Measurements from ENCODE around the gene EEFSEC.

Gene EEFSEC

DNA sequence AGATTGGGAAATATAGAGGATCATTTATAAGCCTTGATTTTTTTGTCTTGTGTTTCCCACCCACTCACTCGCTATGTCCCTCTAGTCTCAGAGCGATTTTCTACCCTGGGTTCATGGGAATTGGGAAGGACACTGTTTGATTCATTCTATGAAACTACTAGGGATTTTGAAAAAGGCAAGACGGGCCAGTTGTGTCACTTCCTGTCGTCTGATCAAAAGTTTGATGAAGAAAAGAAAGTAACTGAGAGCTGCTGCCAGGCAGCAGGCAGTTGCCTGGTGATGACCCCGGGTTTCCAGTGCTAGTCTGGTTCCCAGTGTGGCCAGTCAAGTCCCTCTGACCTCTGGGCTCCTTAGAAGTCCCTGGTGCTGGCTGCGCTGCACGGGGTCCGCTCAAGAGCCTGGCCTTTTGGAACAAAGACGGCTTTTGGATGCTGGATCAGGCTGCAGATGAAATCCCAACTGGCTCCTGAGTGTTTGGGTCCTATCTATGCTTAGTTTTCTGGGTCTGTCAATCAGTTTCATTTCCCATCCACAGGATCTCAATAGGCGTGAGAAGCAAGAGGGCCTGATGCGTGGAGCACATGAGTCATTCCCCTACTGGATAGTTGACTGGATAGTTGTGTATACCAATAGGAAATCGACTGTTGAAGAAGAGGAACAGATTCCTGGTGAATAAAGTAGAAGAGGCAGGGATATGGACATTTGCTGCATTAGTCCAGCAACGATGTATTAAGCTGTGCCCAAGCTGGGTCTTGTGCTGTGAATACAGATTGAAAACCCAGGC is 89.7 kb downstream of the EEFSEC start:
- DNase-seq (ENCODE audit: low spot score), result no peak

DNA sequence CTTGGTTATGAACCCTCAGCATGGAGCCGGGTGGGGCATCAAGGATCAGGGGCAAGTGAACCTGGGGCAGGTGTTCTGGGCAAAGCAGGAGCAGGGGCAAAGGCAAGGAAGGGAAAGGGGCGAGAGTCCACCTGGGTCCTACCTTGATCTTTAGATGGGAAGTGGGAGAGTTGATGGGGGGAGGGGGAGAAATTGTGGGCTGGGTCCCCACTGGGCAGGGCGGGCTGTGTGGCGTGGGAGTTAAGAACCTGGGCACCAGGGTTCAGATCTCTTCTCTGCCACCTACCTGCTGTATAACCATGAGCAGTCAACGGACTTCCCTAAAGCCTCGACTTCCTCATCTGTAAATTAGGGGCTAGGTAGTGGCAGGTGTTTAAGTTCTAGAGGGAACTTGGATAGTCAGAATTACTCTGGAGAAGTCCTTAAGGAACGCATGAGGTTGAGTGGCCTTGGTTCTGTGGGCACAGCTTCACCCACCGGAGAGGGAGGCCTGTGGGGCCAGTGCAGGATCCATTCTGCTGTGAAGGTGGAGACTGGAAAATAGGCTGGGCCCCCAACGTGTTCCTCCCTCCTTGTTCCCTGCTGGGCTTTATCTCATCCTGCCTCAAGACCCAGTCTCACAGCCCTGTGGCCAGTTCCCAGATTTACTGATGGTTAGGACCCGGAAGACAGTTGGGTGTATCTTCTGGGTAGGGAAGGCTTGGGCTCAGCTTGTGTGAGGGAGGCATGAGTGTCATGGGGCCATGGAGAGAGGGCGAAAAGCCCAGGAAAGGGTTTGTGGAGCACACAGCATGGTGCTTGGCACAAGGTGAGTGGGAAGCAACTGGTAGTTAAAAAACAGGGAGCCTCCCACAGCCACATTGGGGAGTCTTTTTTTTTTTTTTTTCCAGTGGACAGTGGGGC is 90.6 kb downstream of the EEFSEC start:
- no peak for DNase-seq (ENCODE audit: low spot score)

DNA sequence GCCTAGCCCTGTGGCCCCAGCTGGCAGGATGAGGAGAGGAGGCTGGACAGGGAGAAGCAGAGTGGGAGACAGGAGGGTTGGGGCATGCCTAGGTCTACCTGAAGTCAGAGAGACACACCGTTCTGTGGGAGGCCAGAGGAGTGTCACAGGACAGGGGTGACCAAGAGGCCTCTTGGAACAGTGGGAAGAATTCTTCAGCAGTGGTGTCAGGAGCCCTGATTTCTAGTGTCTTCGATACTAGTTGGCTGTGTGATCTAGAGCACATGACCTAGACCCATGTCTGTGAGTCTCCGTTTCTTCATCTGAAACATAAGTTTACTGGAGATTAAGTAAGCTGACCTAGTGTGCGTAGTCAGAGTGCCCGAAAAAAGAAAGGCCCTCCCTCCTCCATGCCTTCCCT is 92.2 kb downstream of the EEFSEC start:
- no peak for DNase-seq (ENCODE audit: low spot score)

DNA sequence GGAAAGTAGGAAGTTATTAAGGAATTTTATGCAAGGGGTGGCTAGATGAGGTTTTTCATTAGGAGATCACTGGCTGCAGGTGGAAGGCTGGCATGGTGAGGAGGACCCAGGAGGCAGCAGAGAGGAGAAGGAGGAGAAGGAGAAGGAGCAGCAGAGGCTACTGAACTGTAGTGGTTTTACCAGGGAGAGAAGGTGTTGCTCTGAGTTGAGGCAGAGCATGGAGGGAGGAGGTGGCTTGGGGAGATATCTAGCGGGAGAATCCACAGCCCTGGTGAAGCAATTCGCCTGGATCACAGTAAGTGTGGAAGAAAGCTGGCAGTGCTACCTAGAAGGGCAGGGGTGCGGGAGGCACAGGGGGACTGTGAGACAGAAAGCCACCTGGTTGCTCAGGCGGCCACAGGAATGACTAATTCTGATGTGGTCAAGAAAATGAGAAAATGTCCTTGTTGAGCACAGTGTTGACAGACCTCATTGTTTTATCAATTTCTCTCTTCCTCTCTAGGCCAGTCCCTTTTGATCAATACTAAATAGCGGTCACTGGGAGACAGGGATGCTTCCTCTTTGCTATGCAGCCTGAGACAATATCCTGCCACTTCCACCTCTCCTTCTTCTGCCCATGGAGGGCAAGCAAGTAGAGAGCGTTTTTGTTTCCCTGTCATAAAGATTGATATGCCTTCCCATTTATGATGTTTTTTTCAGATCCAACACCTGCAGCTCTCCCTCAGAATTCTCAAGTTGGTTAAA is 94.6 kb downstream of the EEFSEC start:
- no peak for DNase-seq (ENCODE audit: low spot score)

DNA sequence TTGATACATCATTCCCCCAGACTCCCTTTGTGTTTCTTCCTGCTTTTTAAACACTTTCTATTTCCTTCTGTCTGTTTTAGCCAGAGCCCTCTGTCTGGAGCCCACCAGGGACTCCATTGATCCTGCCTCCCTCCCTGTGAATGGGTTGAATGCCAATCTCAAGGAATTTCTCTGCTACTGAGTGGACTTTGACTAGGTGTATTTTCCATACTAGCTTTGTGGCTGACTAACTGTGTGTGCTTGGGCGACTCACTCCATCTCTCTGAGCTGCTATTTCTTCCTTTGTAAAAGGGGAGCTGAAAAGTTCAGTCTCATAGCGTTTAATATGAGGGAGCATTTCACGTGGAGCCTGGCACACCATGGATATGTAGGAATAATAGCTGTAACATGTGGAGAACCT is 98.8 kb downstream of the EEFSEC start:
- DNase-seq (ENCODE audit: low spot score), result no peak

DNA sequence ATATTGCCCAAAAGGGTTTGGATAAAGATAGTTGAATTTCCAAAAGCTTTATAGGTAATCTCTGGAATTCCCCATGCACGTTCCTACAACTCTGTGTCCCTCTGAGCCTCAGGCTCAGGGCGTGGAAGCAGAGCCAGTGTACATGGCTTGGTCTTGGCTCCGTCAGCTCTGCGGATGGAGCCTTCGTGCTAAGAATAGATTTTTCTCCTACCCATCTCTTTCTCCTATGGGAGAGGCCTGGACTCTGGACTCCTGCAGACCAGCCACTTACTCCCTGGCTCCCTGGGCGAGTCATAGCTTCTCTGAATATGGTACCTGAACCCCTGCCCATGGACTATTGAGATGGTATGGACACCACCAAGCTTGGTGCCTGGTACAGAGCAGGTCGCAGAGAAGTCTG is 99.9 kb downstream of the EEFSEC start:
- DNase-seq (ENCODE audit: low spot score), result no peak

DNA sequence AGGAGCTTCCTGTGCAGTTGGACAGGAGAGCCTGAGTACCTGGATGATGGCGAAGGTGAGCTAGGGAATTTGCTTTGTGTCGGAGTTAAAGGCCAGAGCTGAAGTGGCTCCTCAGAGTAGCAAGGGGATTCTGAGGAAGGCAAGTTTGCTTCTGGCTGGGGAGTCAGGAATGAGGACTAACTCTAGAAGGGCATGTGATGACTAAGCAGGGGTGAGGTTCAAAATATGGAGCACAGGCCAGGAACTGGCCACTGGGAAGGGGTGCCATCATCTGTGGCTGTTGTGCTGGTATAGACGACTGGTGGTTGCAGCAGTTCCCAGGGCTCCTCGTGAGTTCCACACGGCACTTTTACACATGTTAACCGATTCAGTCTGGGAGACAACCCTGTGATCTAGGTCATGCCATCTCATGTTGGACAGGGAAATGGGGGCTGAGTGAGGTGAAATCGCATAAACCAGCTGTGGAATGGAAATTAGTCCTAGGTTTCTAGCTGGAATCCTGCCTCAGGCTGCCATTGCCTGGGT is 100.8 kb downstream of the EEFSEC start:
- DNase-seq (ENCODE audit: low spot score), result no peak

DNA sequence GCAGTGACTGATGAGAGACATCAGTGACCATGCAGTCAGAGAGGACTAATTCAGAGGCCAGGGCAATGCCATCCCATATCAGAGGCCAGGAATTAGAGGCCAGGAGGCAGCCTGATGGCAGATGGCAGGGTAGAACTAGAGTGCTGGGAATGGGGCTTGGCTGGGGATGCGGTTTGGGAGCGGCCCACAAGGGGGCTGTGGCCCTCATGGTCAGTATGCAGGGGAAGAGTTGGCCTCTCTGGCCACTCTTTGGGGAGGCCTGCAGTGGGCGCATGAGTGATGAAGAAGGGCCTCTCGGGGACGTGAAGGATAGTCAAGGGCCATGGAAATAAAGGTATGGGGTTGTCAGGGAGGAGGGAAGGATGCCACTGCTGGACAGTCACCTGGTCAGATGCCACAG is 101.7 kb downstream of the EEFSEC start:
- no peak for DNase-seq (ENCODE audit: low spot score)

DNA sequence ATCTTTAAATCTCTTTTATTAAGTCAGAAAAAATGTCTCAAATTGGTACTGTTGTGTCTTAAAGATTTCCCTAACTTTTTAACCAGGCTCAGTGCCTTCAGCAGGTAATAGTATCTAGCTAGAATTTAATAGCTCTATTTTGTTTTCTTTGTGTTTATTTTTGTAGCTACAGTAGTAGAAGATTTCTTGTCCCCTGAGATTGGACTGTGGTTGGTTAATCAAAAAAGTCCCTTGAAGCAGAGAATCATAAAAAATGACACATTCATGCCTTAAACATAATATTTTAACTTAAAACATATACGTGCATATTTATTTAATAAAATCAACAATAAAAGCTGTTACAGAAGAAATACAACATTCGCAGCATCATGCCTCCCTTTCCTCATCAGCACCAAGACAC is 102.8 kb downstream of the EEFSEC start:
- no peak for DNase-seq (ENCODE audit: low spot score)

DNA sequence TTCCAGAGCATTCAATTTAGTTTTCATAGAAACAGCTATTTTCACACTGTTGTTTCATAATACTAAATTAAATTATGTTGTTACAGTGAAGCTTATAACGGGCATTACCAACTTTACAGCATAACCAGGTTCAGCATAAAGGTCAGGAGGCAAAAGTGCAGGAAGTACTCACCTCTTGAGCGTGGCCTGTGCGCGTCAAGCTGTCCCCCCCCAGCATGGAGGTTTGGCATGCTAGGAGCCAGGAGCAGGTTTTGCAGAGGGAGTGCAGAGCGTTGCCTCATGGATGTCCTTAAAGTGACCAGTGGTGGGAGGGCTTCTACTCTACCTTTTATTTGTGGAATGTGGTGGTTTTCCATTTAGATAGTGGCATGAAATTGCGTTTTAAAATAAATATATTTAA is 104.4 kb downstream of the EEFSEC start:
- no peak for DNase-seq (ENCODE audit: low spot score)

DNA sequence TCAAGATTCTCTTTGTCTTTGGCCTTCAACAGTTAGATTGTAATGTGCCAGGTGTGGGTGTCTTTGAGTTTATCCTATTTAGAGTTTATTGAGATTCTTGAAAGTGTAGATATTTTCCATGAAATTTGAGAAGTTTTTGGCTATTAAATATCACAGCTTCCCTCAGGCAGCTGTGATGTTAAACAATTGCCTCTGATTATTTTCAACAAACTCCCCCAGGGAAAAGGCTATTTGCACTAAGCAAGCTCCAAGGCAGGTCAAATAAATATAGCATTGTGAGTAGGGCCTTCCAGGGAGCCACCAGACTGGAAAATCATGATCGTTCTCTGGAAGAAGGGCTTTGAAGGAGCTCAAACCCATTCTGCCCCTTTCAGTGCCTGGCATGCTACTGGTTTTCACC is 107.0 kb downstream of the EEFSEC start:
- no peak for DNase-seq (ENCODE audit: low spot score)

DNA sequence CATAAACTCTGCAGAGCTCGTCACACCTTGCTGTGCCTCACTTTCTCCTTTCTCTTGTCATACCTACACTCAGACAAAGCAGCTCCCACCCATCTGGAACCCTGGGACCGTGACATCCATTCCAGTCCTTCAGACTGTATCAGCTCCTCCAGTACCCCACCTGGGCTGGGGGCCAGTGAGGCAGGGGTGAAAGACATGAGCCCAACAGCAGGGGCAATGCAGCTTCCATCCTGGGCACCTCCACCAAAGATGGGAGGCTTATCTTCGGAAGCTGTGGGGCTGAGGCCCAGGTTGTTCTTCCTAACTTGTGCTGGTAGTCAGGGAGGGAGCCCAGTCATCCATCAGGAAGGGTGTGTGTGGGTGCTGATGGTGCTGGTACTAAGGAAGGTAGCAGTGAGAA is 109.2 kb downstream of the EEFSEC start:
- DNase-seq (ENCODE audit: low spot score), result no peak

DNA sequence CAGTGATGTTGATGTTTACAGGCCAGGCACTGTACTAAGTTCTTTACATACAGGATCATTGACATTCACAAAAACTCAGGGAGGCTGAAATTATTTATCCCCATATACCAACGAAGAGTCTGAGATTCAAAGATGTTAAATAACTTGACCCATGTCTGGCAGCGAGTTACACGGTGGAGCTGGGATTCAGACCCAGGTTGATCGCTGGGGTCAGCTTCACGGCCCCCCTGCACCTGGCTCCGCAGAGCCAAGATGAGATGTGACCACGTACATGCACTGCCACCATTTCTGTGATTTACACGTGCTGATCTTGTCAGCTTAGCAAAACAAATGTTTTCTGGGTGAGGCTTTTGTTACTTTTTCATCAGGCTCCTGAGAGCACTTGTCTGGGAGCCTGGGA is 109.8 kb downstream of the EEFSEC start:
- DNase-seq (ENCODE audit: low spot score), result no peak

DNA sequence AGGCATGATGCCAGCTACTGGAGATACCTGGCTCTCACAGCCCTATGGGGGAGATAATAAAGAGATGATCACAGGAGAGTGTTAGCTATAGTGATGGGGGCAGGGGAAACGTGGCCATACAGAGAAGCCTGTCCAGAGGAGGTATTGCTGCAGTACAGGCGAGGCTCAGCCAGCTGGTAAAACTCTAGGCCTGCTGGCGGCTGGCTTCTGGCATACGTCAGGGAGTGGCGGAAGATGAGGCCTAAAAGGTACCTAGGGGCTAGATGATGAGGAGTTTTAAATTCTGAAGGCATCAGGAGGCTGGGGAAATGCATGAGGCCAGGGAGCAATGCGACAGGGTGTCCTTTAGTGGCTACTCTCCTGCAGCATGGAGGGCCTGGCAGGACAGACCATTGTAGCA is 110.7 kb downstream of the EEFSEC start:
- DNase-seq (ENCODE audit: low spot score), result no peak

DNA sequence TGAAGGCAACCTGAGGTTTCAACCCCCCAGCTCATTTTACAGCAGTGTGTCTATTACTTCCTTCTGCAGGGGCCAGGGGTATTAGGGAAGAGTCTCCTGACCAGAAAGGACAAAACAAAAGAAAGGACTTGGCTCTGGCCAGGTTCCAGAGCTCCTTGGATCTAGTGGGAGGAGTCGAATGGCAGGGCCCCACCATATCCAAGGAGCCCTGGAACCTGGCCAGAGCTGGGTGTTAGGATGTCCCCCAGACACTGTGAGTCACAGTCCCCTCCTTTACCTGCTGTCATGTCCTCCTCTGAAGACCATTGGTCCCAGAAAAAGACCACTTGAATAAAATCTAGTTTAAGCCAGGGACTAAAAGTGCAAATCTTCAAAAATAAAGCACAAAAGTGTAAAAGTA is 113.2 kb downstream of the EEFSEC start:
- no peak for DNase-seq (ENCODE audit: low spot score)

DNA sequence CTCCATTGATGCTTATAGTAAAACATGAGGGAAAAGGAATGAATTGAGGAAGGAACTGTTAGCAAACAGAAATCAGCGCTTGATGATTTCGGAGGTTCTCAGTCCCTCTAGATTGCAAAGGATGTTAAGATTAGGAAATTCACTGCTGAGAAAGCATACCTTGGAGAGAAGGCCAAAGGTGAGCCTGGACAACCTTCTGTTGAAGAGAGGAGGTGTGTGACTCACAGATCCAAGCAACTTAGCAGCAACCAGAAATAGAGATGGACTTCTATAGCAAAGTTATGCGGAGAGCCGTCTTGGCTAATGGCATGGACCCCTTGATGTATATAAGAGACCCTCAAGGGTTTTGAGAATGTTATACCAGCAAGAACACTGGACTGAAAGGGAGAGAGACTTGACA is 114.3 kb downstream of the EEFSEC start:
- DNase-seq (ENCODE audit: low spot score), result no peak

DNA sequence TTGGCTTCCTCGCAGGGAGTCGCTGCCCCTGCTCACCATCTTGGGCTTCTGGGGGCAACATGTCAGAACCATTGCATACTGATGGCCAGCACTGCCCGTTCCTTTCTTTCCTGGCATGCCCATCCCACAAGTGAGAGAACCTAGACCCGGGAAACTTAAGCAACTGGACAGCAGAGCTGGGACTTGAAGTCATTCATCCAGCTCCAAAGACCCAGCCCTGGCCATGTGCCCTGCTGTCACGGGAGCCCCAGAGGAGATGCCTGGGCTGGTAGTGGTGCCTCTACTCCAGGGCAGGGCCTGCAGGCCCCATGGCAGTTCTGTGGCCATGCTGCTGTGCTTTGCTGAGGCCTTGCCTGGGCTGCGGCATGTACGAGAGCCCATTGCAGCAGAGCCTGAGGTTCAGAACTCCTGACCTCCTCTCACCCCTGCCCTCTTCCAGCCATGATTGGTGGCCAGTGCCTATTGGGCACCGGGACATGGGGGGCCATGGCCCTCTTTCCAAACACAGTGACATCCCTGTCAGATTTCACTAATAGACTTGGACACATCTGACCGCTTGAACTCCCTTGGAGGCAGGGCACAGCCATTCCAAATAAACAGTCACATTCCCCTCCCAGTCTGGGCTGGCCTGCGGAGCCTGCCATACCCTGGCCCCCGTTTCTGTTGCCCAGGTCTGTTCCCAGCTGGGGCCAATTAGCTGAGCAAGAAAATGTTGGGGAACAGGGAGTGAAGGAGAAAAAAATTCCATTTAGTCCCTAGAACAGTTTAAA is 115.9 kb downstream of the EEFSEC start:
- no peak for DNase-seq (ENCODE audit: low spot score)

DNA sequence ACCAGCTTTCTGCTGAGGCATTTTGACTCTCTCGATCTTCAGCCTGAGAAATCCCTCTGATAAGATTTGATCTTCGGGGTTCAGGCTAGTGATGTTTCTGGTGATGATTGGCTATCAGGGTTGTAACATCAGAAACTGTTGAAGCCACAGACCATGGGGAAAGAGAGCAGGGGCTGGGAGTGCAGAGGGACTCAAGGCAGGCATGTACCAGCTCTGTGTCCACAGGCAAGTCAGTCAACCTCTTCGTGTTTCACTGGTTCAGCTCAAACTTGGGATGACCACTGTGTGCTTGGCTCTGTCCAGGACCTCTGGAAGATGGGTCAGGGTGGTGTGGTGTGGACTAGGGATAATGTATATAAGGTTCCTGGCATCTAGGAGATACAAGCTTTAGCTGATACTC is 116.5 kb downstream of the EEFSEC start:
- no peak for DNase-seq (ENCODE audit: low spot score)

DNA sequence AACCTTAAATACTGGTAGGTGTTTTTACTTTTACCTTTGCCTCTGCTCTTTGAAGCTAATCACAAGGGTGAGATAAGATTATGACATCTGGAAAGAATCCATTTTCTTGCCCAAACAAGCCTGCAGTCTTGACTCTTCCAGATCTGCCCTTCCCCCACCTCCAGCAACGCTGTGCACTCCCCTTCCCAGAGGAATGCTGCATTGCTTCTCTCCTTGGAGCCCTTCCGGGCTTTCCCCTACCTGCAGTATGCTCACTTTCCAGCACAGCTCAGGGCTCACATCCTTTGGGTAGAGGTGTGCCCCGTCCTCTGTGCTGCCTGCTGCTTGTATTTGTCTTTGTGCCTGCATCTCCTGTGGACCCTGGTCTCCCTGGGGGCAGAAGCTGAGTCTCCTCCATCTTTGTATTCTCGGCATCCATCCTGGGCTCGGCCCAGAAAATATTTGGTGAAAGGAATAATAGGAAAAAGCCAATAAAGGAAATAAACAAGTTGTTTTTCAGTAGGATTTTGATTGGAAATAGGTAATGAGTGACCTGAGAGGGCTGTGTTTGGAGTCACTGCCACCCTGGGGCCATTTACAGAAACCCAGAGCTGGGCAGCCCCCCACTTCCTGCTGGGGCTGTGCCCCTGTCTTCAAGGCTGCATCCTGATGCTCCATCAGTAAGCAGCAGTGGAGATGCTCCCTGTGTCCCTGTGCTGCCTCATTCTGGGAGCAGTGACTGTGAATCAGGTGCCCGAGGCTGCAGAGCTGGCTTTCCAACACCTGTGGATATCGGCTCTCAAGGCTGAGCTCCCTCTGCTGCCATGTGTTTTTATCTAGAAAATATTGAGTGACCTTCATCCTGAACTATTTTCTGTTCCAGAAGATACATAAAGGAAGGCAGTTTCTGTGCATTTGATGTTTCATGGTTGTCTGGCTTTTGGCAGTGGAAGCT is 117.5 kb downstream of the EEFSEC start:
- no peak for DNase-seq (ENCODE audit: low spot score)

DNA sequence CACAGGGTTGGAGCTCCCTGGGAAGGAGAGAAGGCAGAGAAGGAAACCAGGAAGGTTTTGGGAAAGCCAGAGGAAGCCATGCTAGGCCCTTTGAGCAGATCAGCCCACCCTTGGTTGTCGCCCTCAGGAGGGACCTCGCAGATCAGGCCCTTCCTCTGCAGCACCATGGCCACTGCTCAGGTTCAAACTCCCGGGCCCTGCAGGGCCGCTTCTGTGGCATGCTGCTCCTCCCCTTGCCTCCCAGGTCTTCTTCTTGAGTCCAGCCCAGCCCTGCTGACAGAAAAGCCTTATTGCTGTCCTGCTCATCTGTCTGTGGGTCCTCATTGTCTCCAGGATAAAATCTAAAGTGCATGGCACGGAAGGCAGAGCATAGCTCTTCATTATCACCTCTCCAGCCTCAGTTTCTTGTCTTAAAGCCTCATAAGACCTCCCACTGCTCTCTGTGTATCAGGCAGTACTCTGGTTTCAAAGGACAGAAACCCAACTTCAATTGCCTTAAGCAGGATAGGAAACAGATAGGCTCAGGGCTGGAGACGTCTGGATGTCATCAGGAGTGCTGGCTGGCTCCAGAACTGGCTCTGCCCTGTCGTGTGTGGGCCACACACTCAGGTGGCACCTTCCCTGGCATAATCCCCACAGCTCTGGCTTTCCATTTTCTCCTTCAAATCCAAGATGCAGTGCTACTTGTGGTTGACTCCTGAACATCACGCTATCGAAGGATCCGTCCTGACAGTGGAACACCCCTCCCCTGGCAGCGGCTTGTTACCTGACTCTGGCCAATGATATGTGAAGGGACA is 118.5 kb downstream of the EEFSEC start:
- DNase-seq (ENCODE audit: low spot score), result no peak

All from GM03348 (cell line).